ENCODE measurements around the gene CTSH.
"Not testable (repeated sequence)": the region's sequence is repeated elsewhere in the genome, so short reads cannot be mapped to it uniquely, and the experiment has no call there.

Gene CTSH

DNA sequence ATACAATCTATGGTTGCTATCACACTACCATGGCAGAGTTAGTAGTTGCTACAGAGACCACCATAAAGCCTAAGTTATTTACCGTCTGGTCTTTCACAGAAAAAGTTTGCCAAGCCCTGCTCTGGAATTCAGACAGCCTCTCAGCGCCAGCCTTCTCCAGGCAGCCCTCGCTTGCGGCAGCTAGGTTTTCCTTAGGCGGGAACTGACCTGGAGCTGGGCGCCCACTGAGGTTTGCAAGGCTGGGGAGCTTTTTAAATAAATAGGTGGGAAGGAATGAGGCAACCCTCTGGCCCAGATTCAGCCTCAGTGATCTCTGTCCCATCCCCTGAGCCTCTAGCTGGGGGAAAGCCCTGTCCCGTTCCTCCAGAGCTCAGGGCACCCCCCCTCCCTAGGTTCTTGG is 1.2 kb downstream of the CTSH start:
- FAIRE-seq, result no peak
- DNase-seq (ENCODE audit: low spot score), result no peak

DNA sequence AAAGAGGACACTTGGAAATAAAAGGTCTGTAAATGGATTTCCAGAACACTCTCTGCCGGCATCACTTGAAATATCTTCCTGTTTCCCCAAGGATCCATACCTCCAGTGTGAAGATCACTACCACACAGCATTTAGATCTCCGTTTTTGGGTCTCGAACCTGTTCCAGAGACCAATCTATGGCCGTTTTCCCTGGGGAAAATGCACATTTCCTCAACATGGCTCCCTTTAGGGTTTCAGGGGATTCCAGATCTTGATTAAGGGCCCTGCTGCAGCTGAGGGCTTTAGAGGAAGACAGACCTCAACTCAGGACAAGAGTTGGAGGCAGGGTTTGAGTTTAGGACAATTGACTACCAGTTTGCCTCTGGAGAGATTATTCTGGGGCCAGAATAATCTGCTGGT is 2.1 kb downstream of the CTSH start:
- DNase-seq (ENCODE audit: low spot score), result no peak
- no peak for FAIRE-seq

GRCh38 chr15:78938658-78939488 is 6.0 kb downstream of the CTSH start:
- no peak for FAIRE-seq
- no peak for DNase-seq (ENCODE audit: low spot score)

DNA sequence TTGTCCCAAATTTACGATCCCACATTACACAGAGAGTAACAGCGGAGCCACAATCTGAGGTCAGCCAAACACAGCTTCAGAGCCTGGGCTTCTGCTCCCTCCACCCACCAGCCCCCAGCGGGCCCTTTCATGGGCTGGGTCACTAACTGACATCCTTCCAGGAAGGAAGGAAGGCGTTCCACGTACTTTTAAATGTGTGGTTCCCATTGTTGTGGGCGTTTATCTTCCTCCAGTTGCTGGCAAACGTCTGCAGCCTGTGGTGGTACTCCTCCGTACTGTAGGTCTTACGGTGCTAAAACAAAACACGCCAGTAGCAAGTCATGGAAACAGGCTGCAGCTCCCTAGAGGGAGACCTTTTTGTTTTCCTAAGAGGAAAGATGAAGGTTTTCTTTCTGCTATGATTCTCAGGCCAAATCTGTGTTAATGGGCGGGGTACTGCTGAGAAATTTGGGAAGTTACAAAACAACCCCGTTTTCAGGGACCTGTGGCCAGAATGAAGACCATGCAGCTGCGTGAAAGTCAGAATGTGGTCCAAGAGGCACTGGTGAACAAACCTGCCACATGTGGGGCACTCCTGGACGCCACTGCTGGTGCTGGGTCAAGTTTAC is 7.6 kb downstream of the CTSH start:
- no peak for FAIRE-seq

GRCh38 chr15:78934655-78935023 is 10.2 kb downstream of the CTSH start:
- no peak for DNase-seq (ENCODE audit: low spot score)
- FAIRE-seq, result no peak

More for the DNA sequence above, 7.6 kb downstream of the CTSH start:
- DNase-seq (ENCODE audit: low spot score), result no peak

DNA sequence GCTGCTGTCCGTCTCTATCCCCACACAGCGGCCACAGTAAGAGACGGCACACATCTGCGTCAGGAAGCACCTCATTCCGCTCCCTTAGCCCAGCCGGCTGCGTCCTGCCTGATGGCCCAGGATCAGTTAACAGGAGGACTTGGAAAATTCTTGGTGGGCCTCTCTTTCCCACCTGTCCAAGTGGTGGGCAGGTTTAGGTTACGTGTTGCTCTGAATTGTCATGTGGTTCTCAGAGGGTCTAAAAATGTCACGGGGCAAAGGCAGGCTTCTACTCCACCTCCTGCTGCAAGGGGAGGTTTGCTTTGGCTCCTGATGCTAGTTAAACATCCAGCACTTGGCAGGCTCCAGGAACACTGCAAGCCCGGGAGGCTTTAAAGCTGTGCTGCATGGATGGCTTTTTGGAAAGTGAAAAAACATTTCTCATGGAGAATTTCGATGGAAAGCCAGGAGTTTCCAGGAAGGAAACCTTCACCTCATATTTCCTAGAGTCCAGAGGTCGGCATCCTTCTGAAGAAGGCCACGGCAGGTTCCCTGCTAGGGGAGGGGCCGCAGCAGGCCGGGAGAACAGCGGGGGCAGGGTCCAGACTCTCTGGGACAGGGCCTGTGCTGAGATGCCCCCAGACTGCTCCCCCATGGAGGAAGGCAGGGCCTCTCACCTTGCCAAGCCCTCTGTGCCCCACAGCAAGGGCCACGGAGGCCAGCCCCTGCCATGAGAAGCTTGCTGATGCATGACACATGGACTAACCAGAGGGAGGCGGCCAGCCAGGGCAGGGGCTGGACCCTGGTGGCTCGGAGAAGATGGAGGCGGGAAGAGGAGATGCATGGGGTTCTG is 10.8 kb downstream of the CTSH start:
- DNase-seq (ENCODE audit: low spot score), result no peak
- no peak for FAIRE-seq

GRCh38 chr15:78933187-78933822 is 11.5 kb downstream of the CTSH start:
- FAIRE-seq (no peak), DNase-seq (ENCODE audit: low spot score) (no peak)

GRCh38 chr15:78932258-78932808 is 12.5 kb downstream of the CTSH start:
- FAIRE-seq, result no peak
- DNase-seq (ENCODE audit: low spot score), result no peak

- DNase-seq (ENCODE audit: low spot score), result no peak
- no peak for FAIRE-seq
Observed at GRCh38 chr15:78931439-78932257, 13.2 kb downstream of the CTSH start.

- DNase-seq (ENCODE audit: low spot score) (peak; percentile 90), FAIRE-seq (peak; percentile 71)
Observed at GRCh38 chr15:78930577-78931388, 14.1 kb downstream of the CTSH start.

- FAIRE-seq (no peak), DNase-seq (ENCODE audit: low spot score) (no peak)
Observed at GRCh38 chr15:78929536-78930264, 15.1 kb downstream of the CTSH start.

DNA sequence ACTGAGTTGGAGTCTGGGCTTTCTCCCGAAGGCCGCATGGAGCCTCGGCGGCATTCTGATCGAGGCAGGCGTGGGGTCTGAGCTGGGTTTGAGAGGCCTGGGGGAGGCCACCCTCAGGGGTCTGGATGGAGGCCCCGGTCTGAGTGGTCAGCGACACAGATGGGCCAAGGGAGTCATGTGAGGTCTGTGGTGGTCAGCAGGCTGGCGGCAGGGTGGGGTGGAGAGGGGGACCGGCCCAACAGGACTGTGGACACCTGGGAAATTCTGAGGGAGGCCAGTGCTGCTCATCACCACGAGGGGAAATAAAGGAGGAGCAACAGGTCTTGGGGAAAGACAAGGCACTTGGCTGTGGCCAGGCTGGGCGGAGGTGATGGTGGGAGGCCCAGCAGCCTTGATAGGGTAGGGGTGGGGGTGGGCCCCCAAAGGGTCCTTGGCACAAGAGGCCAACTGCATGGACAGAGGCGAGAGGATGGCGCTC is 16.2 kb downstream of the CTSH start:
- FAIRE-seq (no peak), DNase-seq (ENCODE audit: low spot score) (no peak)

- FAIRE-seq; DNase-seq (ENCODE audit: low spot score): not testable (repeated sequence)
Observed at GRCh38 chr15:78928176-78928575, 16.7 kb downstream of the CTSH start.

DNA sequence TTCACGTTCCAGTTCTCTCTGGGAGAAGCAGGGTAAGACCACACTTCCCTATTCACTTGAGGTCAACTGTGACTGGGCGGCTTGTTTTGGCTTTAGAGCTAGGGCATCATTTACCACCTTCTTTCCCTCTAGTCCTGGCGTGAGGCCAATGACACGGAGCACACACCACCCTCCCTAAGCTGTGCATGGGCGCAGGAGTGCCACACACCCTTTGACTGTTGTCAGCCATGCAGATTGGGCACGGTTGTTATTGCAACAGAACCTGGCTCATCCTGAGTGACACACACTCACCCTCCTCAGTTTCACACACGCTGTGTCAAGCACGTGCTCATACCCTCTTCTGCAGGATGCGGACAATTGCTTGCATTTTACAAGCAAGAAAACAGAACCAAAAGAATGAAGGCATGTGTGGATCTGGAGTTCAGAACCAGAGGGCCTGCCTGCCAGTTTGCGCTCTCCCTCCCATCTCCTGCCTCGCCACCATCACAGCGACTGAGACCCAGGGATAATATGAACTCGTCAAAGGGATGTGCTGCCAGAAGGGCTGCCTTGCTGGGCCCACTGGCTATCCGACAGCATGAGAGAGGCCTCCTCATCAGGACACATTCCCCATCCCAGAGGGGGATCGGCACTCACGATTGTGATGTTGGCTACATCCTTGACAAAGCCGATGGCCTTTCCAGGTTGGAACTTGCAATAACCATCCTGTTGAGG is 17.6 kb downstream of the CTSH start:
- FAIRE-seq, result peak; percentile 86
- no peak for DNase-seq (ENCODE audit: low spot score)

- DNase-seq (ENCODE audit: low spot score), result no peak
- no peak for FAIRE-seq
Observed at GRCh38 chr15:78925956-78926743, 18.7 kb downstream of the CTSH start.

DNA sequence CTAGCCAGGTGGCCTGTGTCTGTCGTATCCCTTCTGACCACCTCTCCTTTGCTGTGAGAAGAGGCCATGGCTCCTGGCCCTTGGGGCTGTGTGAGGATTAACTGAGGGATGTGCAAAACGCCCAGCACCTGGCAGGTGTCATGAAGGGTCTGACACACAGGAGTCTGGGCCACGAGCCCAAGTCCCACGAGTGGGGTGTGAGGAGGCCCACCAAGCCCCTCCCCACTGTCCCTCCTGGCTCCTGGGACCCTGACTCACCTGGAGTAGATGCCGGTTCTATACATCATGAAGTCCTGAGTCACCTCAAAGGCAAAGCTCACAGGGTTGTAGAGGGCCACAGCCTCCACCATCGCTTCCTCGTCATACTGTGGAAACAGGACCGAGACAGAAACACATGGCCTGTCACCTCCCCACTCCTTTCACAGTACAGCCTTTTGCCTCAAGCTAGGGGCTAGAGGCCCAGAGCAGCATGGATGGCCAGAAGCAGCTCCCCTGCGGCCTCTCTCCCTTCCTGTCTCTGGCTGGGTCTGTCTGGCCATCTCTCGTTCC is 19.7 kb downstream of the CTSH start:
- DNase-seq (ENCODE audit: low spot score) (no peak), FAIRE-seq (peak; percentile 53)

All from urothelium cell line (cell line).